ENCODE results near the gene TGFBR3.
A peak's percentile ranks its signal among the peaks of the same experiment; 100 is the strongest.
"Not testable (repeated sequence)": the region's sequence is repeated elsewhere in the genome, so short reads cannot be mapped to it uniquely, and the experiment has no call there.

TGFBR3 gene

DNA sequence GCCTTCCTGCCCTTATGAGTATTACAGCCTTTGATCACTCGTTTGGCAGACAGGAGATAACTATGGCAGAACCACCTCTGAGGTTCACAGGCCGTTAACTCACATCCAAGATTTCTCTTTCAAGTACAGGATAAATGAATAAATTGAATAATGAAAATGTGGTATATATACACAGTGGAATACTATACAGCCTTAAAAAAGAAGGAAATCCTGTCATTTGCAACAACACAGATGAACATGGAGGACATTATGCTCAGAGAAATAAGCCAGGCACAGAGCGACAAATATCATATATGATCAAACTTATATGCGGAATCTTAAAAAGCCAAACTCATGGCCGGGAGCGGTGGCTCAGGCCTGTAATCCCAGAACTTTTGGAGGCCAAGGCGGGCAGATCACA, 32.6 kb downstream of the TGFBR3 start:
- DNase-seq (ENCODE audit: low read depth), result no peak
- TF ChIP-seq, protein P1, sequence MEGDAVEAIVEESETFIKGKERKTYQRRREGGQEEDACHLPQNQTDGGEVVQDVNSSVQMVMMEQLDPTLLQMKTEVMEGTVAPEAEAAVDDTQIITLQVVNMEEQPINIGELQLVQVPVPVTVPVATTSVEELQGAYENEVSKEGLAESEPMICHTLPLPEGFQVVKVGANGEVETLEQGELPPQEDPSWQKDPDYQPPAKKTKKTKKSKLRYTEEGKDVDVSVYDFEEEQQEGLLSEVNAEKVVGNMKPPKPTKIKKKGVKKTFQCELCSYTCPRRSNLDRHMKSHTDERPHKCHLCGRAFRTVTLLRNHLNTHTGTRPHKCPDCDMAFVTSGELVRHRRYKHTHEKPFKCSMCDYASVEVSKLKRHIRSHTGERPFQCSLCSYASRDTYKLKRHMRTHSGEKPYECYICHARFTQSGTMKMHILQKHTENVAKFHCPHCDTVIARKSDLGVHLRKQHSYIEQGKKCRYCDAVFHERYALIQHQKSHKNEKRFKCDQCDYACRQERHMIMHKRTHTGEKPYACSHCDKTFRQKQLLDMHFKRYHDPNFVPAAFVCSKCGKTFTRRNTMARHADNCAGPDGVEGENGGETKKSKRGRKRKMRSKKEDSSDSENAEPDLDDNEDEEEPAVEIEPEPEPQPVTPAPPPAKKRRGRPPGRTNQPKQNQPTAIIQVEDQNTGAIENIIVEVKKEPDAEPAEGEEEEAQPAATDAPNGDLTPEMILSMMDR (conservative IDR thresholded peaks at IDR 0.05; ENCODE audit: control insufficient read depth, insufficient read depth, low read depth, low read length), result no peak
- H3K4me3 ChIP-seq (ENCODE audit: control insufficient read depth, low read depth, low read length), result no peak overlapping the region

GRCh38 chr1:91852011-91852410, 33.9 kb downstream of the TGFBR3 start:
- H3K4me3 ChIP-seq (ENCODE audit: control insufficient read depth, low read depth, low read length); DNase-seq (ENCODE audit: low read depth): not testable (repeated sequence)

GRCh38 chr1:91851130-91852010, 34.6 kb downstream of the TGFBR3 start:
- DNase-seq (ENCODE audit: low read depth), result peak; percentile 94
- H3K4me3 ChIP-seq (ENCODE audit: control insufficient read depth, low read depth, low read length), result peak overlapping the region; percentile 30
- TF ChIP-seq, protein P1 (conservative IDR thresholded peaks at IDR 0.05; ENCODE audit: control insufficient read depth, insufficient read depth, low read depth, low read length), result no peak

GRCh38 chr1:91850708-91851107, 35.2 kb downstream of the TGFBR3 start:
- TF ChIP-seq, protein P1 (conservative IDR thresholded peaks at IDR 0.05; ENCODE audit: control insufficient read depth, insufficient read depth, low read depth, low read length), result no peak
- H3K4me3 ChIP-seq (ENCODE audit: control insufficient read depth, low read depth, low read length), result no peak overlapping the region
- DNase-seq (ENCODE audit: low read depth), result no peak

- TF ChIP-seq, protein P1 (conservative IDR thresholded peaks at IDR 0.05; ENCODE audit: control insufficient read depth, insufficient read depth, low read depth, low read length), result no peak
- H3K4me3 ChIP-seq (ENCODE audit: control insufficient read depth, low read depth, low read length), result no peak overlapping the region
- no peak for DNase-seq (ENCODE audit: low read depth)
These were observed 38.1 kb downstream of the TGFBR3 start for GRCh38 chr1:91847851-91848250.

- DNase-seq (ENCODE audit: low read depth), result no peak
- TF ChIP-seq, protein P1 (conservative IDR thresholded peaks at IDR 0.05; ENCODE audit: control insufficient read depth, insufficient read depth, low read depth, low read length), result no peak
These were observed 39.3 kb downstream of the TGFBR3 start for GRCh38 chr1:91846639-91847013.

GRCh38 chr1:91846007-91846638, 39.8 kb downstream of the TGFBR3 start:
- no peak overlapping the region for H3K4me3 ChIP-seq (ENCODE audit: control insufficient read depth, low read depth, low read length)
- TF ChIP-seq, protein P1 (conservative IDR thresholded peaks at IDR 0.05; ENCODE audit: control insufficient read depth, insufficient read depth, low read depth, low read length), result no peak
- DNase-seq (ENCODE audit: low read depth), result peak; percentile 67

More at GRCh38 chr1:91846639-91847013, 39.3 kb downstream of the TGFBR3 start:
- no peak overlapping the region for H3K4me3 ChIP-seq (ENCODE audit: control insufficient read depth, low read depth, low read length)
